ENCODE data around the gene FSTL3.

- TF ChIP-seq, protein P1, sequence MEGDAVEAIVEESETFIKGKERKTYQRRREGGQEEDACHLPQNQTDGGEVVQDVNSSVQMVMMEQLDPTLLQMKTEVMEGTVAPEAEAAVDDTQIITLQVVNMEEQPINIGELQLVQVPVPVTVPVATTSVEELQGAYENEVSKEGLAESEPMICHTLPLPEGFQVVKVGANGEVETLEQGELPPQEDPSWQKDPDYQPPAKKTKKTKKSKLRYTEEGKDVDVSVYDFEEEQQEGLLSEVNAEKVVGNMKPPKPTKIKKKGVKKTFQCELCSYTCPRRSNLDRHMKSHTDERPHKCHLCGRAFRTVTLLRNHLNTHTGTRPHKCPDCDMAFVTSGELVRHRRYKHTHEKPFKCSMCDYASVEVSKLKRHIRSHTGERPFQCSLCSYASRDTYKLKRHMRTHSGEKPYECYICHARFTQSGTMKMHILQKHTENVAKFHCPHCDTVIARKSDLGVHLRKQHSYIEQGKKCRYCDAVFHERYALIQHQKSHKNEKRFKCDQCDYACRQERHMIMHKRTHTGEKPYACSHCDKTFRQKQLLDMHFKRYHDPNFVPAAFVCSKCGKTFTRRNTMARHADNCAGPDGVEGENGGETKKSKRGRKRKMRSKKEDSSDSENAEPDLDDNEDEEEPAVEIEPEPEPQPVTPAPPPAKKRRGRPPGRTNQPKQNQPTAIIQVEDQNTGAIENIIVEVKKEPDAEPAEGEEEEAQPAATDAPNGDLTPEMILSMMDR (conservative IDR thresholded peaks at IDR 0.05; ENCODE audit: low read length), result no peak
- no peak for TF ChIP-seq EZH2phosphoT487 (IDR thresholded peaks at IDR 0.05; ENCODE audit: borderline replicate concordance, low read depth, low read length)
Measured at GRCh38 chr19:658916-659839, 17.0 kb upstream of the FSTL3 start.

All from OCI-LY7 (cell line).